Calu3 (cell line): ENCODE results near the gene MZB1. TPM values are rescaled to one million over a fixed set of nuclear protein-coding genes. Genes with fewer than 3 reads are reported as not detected.

Source experiments
- BruUV-seq: library from RNA; stranded (reverse); fragments of 400-500 nt; replicated peaks from 2 replicates; lab custom pipeline; 2021; lab: Mats Ljungman, UMichigan
- CTCF ChIA-PET: fragments of 300-600 bp; sonication (Branson Sonifier 250); formaldehyde crosslinking; loops from one replicate; lab custom pipeline; 2022; ENCODE audit warnings: antibody characterized with exemption; lab: Charles Lee
- DNase-seq: peaks from one replicate; pipeline ENCODE4 v3.0.0; 2022
- H3K27ac Mint-ChIP-seq: one replicate; pipeline ENCODE4 v1.8.0; 2022; ENCODE audit warnings: mixed read lengths; ENCODE audit not compliant: unreplicated experiment
- H3K27me3 Mint-ChIP-seq: one replicate; pipeline ENCODE4 v1.8.0; 2022; ENCODE audit warnings: mixed read lengths; ENCODE audit not compliant: unreplicated experiment
- H3K36me3 Mint-ChIP-seq: one replicate; pipeline ENCODE4 v1.8.0; 2022; ENCODE audit warnings: mild to moderate bottlenecking, moderate library complexity, mixed read lengths; ENCODE audit not compliant: insufficient read depth, unreplicated experiment
- H3K4me1 Mint-ChIP-seq: one replicate; pipeline ENCODE4 v1.8.0; 2022; ENCODE audit warnings: mild to moderate bottlenecking, low read depth, mixed read lengths; ENCODE audit not compliant: unreplicated experiment
- H3K4me3 Mint-ChIP-seq: one replicate; pipeline ENCODE4 v1.8.0; 2022; ENCODE audit warnings: mild to moderate bottlenecking, low read depth, moderate library complexity, mixed read lengths; ENCODE audit not compliant: unreplicated experiment
- H3K9me3 Mint-ChIP-seq: one replicate; pipeline ENCODE4 v1.8.0; 2022; ENCODE audit warnings: low read depth, mixed read lengths; ENCODE audit not compliant: unreplicated experiment
- intact Hi-C: fragments of 100-400 bp; cut with micrococcal nuclease; formaldehyde crosslinking; loops from one replicate; pipeline ENCODE4 v1.10.0; 2022; ENCODE audit not compliant: unreplicated experiment
- total RNA-seq: library from RNA; stranded (reverse); gene quantifications from 2 replicates; pipeline ENCODE4 v1.2.3, GENCODE V29; 2022
- TF ChIP-seq, protein P1 (sequence below): fragments of 200-600 bp; IDR thresholded peaks from one replicate; pipeline ENCODE4 v1.8.0; 2022; ENCODE audit warnings: antibody characterized with exemption; ENCODE audit not compliant: unreplicated experiment

The MZB1 gene
- total RNA-seq, 1 experiment from 2014 or later: not detected

DNA sequence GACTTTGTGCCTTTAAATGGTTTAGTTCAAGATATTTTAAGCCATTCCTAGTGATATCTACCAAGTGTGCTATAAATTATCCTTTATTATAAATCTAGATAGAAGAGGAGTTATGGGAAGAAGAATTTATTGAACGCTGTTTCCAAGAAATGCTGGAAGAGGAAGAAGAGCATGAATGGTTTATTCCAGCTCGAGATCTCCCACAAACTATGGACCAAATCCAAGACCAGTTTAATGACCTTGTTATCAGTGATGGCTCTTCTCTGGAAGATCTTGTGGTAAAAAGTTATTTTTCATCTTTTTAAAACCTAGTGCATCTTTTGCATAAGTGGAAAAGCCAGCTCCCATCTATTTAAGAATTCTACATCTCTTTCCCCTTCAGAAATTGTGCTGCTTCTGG is 25.2 kb downstream of the MZB1 start:
- DNase-seq: no peak
- intact Hi-C loops: no loop called here
- H3K9me3 Mint-ChIP-seq: no peaks in the 10 kb centered on the region
- no TSS peak for BruUV-seq
- TF ChIP-seq, protein P1, sequence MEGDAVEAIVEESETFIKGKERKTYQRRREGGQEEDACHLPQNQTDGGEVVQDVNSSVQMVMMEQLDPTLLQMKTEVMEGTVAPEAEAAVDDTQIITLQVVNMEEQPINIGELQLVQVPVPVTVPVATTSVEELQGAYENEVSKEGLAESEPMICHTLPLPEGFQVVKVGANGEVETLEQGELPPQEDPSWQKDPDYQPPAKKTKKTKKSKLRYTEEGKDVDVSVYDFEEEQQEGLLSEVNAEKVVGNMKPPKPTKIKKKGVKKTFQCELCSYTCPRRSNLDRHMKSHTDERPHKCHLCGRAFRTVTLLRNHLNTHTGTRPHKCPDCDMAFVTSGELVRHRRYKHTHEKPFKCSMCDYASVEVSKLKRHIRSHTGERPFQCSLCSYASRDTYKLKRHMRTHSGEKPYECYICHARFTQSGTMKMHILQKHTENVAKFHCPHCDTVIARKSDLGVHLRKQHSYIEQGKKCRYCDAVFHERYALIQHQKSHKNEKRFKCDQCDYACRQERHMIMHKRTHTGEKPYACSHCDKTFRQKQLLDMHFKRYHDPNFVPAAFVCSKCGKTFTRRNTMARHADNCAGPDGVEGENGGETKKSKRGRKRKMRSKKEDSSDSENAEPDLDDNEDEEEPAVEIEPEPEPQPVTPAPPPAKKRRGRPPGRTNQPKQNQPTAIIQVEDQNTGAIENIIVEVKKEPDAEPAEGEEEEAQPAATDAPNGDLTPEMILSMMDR: no peak
- H3K36me3 Mint-ChIP-seq: peaks cover 55% of the 10 kb centered on the region
- no peaks in the 10 kb centered on the region for H3K27me3 Mint-ChIP-seq
- no peak overlapping the region for H3K4me3 Mint-ChIP-seq
- no peaks in the 10 kb centered on the region for H3K4me1 Mint-ChIP-seq
- CTCF ChIA-PET: no interaction called here
- no peak overlapping the region for H3K27ac Mint-ChIP-seq

DNA sequence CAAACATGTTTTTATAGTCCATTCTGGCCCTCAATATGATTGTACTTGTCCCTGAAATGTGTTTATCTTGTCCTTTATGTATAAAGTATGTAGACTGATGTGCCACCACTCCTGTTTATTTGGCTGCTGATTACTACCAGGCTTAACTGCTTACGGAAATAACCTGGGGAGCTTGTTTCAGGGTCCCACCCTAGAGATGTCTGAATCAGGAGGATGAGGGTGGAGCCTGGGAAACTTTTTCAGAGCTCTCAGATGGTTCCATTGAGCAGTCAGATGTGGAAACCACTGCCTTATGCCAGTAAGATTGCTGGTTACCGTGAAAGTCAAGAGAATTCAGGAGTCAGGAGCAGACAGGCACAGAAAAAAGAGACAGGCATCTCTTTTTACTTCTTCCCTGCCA is 25.8 kb downstream of the MZB1 start:
- Mint-ChIP-seq H3K27me3 (no peaks in the 10 kb centered on the region), H3K36me3 (peaks cover 55% of the 10 kb centered on the region), H3K4me3 (no peak overlapping the region), H3K4me1 (no peaks in the 10 kb centered on the region), H3K9me3 (no peaks in the 10 kb centered on the region), H3K27ac (peak overlapping the region; percentile 40)
- intact Hi-C loops: no loop called here
- CTCF ChIA-PET: interaction anchor here (0.6 kb wide), 1 partner anchor 51 kb away, joined by 3 read pairs; no protein-coding TSS in a partner anchor
- TF ChIP-seq, protein P1: no peak
- BruUV-seq: no TSS peak
- no peak for DNase-seq

DNA sequence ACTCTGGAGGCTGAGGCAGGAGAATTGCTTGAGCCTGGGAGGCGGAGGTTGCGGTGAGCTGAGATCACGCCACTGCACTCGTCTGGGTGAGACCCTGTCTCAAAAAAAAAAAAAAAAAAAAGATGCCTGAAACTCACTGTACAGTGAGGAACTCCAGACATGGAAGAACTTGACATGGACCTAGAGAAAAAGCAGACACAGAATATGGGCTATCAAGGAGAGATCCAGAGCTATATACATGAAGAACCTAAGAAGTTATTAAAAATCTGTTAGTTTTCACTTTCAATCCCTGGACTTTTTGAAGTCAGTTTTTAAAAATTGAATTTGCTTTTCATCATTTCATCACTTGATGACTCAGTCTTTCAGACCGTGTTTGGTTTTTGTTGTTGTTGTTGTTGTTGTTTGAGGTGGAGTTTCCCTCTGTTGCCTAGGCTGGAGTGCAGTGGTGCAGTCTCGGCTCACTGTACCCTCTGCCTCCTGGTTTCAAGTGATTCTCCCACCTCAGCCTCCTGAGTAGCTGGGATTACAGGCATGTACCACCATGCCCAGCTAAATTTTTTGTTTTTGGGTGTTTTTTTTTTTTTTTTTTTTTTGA is 27.8 kb downstream of the MZB1 start:
- CTCF ChIA-PET: interaction anchor here (1.1 kb wide), 1 partner anchor 20 kb away, joined by 5 read pairs; no protein-coding TSS in a partner anchor
- Mint-ChIP-seq H3K4me3 (no peak overlapping the region), H3K36me3 (peaks cover 50% of the 10 kb centered on the region), H3K4me1 (no peaks in the 10 kb centered on the region), H3K9me3 (no peaks in the 10 kb centered on the region), H3K27me3 (no peaks in the 10 kb centered on the region), H3K27ac (no peak overlapping the region)
- BruUV-seq: no TSS peak
- DNase-seq: no peak
- TF ChIP-seq, protein P1: no peak
- intact Hi-C loops: no loop called here

DNA sequence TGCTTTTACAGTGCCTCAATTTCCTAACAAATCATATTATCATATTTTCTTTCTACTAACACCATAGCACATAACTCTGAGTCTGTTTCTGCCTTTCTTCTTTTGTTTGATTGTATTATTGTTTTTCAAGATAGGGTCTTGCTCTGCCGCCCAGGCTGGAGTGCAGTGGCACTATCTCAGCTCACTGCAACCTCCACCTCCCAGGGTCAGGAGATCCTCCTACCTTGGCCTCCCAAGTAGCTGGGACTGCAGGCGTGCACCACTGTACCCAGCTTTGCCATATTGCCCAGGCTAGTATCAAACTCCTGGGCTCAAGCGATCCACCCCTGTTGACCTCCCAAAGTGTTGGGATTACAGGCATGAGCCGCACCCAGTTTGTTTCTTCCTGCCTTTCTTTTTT is 29.3 kb downstream of the MZB1 start:
- intact Hi-C loops: no loop called here
- no peaks in the 10 kb centered on the region for H3K9me3 Mint-ChIP-seq
- no peaks in the 10 kb centered on the region for H3K27me3 Mint-ChIP-seq
- H3K27ac Mint-ChIP-seq: no peak overlapping the region
- DNase-seq: no peak
- H3K36me3 Mint-ChIP-seq: peaks cover 34% of the 10 kb centered on the region
- TF ChIP-seq, protein P1: no peak
- BruUV-seq: no TSS peak
- H3K4me3 Mint-ChIP-seq: no peak overlapping the region
- H3K4me1 Mint-ChIP-seq: no peaks in the 10 kb centered on the region
- CTCF ChIA-PET: no interaction called here
